Activated gamma-delta T cell treated with anti-CD3 and anti-CD28 coated beads, Interleukin-2, amount 50 U/mL, for 16 hours (primary cell): Measurements from ENCODE around the gene UPF1.
A peak's percentile ranks its signal among the peaks of the same experiment; 100 is the strongest.

Experiments used
- DNase-seq: peaks from one replicate; pipeline ENCODE4 v3.0.0-alpha.2; 2020; ENCODE audit warnings: low read depth

UPF1 gene

DNA sequence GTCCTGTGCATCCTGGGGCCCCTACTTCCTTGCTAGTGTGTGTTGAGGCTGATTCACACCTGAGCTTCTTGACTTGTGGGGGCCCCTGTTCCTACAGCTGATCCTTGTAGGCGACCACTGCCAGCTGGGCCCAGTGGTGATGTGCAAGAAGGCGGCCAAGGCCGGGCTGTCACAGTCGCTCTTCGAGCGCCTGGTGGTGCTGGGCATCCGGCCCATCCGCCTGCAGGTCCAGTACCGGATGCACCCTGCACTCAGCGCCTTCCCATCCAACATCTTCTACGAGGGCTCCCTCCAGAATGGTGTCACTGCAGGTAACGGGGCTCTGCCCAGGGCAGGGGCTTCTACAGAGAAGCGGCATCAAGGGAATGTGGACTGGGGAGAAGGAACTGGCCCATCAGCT, 25.5 kb downstream of the UPF1 start:
- no peak for DNase-seq

DNA sequence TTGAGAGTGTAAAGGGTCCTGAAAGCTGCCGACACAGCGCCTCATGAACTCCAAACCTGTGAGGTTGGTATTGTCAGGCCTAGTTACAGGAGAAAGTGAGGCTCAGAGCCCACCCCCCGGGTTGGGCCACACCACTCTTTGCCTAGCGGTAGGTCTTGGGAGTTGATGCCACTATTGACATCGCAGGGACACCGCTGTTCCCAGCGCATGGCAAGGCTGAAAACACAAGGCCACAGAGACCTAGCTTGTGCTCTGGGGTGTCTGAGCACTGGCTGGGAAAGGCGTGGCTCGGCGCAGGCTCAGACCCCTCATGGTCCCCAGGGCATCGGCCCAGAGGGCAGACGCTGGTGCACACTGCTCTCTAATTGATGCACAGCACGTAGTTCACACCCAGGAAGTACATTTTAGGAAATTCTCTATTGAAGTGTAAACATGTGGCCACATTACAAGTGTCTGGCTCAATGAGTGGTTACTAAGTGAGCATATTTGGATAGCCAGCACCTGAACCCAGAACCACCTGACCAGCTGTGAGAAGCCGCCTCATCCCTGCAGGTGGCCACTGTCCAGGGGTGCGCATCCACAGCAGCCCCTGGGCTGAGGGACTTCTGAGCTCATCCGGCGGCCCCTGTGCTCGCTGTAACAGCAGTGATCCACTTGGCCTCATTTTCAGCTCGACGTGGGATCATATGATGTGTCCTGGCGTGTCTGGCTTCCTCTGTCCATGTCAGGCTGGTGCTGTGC, 27.3 kb downstream of the UPF1 start:
- DNase-seq: no peak

DNA sequence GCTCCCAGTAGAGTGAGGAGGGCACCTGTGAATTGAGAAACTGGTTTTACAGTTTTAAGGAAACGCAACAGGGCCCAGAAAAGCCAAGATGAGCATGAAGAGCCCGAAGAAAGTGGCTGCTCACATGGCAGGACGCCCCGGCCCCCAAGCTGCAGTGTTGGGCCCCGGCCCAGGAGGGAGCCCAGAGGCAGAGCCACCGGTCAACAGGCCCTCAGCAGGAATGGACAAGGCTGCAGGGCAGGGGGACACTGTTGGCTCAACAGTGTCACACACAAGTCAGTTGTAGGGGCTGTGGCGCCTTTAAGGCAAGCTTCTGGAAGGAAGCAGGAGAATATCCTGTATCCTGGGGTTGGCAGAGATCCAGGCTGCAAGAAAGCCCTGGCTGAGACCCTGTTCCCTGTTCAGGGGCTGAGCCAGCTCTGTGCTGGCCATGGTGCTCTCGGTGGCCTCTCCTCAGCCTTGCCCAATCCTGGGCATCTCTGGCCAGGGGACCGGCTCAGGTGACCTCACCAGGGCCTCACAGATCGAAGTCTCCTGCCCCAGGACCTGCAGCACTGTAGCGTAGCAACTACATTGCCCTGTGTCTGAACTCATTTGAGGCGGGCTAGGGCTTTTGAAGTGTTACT, 28.0 kb downstream of the UPF1 start:
- no peak for DNase-seq

DNA sequence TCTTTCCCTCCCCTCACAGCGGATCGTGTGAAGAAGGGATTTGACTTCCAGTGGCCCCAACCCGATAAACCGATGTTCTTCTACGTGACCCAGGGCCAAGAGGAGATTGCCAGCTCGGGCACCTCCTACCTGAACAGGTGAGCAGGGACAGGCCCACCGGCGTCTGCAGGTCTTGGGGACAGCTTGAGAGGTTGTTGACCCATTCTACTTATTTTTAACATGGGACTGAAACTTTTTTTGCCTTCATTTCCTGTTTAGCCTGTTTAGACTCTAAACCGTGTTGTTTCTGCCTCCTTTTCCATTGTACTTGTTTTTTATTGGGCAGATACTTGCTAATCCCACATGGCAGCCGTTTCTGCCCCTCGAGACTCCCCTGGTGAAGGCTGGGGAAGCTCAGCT, 28.5 kb downstream of the UPF1 start:
- DNase-seq: no peak

DNA sequence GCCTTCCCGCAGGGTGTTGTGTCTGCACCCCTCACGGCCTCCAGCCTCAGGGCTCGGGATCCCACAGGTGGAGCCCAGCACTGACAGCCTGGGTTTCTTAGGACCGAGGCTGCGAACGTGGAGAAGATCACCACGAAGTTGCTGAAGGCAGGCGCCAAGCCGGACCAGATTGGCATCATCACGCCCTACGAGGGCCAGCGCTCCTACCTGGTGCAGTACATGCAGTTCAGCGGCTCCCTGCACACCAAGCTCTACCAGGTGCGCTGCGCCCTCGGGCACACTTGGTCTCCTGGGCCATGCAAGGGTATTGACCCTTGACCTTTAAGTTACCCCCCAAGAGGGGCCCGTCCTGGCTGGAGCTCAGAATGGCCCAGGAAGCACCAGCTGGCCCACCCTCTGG, 29.0 kb downstream of the UPF1 start:
- no peak for DNase-seq

DNA sequence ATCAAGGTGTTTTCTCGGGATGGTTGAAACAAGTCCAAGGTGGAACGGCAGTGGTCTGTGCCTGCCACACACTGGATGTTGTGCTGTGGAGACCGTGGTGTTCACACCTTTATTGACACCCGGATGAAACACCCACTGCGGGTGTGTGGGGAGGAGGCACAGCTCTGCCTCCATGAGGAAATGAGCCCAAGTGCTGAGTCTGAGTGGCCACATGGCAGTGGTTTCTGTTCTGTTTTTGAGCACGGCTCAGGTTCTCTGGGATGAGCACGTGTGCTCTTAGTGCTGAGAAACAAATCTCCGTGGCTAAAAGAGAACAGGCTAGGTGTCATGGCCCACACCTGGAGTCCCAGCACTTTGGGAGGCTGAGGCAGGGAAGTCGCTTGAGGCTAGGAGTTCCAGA, 29.5 kb downstream of the UPF1 start:
- no peak for DNase-seq

DNA sequence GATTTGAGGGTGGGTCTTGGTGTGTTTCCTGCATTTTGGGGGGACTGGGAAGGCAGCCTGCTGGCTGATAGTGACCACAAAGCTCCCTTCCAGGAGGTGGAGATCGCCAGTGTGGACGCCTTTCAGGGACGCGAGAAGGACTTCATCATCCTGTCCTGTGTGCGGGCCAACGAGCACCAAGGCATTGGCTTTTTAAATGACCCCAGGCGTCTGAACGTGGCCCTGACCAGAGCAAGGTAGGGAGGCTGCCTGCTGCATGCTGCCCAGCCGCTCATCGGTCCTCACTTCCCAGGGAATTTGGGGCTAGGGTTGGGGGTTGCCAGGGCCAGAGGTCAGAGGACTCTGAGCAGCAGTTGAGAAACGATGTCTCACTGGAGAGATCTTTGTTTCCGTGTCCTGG, 30.2 kb downstream of the UPF1 start:
- no peak for DNase-seq

DNA sequence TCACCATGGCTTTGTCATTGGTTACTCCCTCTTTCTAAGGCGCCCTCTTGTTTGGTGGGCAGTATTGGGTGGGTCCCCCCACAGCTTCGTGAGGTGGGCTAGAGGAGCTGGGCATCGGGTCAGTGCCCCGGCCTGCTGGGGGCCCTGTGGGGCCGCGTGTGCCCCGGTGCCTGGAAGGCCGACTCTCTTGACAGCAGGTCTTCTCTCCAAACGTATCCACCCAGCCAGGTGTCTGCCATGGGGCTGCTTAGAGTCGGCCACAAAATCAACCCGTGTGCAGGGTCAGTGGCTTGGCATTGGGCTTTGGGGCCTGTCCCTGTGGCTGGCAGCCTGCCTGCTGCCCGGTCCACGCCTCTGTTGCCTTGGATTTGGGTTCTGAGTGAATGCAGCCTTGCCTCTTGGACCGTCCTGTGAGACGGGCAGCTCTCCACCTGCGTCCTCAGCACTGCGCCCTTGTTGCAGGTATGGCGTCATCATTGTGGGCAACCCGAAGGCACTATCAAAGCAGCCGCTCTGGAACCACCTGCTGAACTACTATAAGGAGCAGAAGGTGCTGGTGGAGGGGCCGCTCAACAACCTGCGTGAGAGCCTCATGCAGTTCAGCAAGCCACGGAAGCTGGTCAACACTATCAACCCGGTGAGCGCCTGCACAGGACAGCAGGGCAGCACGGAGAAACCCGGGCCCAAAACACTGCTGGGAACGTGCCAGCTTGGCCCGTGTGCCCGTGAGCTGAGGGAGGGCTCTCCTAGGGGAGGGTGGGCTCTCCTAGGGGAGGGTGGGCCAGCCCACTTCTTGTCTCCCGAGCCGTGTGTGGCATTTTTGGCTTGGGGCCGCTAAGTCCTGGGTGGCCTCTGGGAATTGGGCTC, 31.4 kb downstream of the UPF1 start:
- DNase-seq: no peak

DNA sequence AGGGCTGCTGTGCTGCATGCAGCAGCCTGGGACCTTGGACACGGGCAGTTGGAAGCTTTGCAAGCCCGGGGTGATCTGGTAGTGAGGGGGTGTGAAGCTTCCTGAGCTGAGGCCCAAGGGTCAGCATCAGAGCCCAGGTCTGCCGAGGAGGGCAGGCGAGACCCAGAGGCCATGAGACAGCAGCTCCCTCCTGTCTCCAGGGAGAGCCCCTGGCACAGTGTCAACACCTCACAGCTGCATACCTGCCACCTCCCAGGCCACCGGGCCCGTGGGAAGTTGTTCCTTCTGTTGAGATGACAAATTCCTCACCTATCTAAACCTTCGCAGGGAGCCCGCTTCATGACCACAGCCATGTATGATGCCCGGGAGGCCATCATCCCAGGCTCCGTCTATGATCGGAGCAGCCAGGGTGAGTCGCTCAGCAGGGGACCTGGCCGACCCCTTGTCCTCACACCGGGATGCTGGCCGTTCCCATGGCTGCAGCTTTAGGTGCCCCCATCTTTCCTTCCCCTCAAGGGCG, 32.1 kb downstream of the UPF1 start:
- no peak for DNase-seq

DNA sequence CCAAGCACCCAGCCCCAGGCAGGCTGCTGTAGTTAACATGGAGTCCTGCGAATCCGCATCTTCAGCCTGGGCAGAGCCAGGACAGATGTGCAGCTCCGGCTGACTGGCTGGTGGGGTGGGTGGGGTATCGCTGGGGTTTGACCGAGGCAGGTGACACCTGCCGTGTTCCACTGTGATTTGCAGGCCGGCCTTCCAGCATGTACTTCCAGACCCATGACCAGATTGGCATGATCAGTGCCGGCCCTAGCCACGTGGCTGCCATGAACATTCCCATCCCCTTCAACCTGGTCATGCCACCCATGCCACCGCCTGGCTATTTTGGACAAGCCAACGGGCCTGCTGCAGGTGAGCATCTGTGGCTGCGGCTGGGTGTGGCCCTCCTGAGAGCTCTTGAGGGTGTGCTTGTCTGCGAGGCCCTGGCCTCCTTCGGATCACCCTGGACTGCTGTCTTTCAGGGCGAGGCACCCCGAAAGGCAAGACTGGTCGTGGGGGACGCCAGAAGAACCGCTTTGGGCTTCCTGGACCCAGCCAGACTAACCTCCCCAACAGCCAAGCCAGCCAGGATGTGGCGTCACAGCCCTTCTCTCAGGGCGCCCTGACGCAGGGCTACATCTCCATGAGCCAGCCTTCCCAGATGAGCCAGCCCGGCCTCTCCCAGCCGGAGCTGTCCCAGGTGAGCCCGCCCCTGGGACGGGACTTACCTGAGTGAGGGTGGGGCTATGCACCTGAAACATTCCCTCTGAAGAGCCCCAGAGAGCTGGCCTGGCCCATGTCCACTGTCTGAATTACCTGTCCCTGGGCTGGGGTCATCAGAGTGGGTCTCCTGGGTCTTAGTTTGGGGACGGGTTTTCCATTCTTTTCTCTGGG, 33.6 kb downstream of the UPF1 start:
- DNase-seq: no peak

DNA sequence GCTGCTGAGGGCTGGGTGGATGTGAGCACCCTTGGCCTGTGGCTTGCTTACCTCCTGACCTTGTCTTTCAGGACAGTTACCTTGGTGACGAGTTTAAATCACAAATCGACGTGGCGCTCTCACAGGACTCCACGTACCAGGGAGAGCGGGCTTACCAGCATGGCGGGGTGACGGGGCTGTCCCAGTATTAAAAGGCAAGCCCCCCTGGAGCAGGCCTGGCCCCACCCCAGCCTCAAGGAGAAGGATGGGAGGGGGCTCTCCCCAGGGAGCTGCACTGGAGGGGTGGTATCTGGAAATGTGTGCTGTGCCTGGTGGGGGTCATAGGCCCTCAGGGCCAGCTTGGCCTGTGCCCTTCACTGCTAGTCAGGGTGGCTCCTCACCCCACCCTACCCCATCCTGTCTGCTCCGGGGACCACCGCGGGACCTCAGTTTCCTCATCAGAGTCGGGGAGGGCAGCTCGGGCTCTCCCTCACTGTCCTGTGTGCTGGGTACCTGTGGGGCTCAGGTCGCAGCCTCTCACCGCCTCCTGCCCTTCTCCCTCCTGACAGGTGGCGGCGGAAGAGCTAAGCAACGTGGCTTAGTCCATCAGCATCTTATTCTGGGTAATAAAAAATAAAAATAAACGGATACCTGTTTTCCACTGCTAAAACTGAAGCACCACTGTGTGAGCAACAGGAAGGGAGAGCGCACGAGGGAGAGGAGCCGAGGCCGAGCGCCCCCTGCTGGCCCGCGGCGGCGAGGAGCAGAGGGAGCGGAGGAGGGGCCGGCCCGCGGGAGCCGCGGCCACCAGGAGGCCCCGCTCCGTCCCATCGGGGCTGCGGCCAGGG, 34.4 kb downstream of the UPF1 start:
- DNase-seq: peak; percentile 44

DNA sequence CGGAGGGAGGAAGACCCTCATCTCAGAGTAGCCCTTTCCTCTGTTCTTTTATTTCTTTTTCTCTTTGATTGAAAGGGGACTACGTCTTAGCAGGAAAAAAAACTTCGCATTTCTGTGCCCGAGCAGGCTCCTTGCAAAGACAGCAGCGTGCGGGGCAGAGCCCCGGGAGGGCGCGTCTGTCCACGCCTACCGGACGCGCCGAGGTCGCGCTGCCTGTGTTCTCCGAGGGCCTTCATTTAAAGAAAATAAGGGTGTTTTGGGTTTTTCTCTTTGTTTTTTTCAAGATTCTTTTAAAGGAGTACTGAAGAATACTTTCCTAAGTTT, 35.0 kb downstream of the UPF1 start:
- DNase-seq: no peak

DNA sequence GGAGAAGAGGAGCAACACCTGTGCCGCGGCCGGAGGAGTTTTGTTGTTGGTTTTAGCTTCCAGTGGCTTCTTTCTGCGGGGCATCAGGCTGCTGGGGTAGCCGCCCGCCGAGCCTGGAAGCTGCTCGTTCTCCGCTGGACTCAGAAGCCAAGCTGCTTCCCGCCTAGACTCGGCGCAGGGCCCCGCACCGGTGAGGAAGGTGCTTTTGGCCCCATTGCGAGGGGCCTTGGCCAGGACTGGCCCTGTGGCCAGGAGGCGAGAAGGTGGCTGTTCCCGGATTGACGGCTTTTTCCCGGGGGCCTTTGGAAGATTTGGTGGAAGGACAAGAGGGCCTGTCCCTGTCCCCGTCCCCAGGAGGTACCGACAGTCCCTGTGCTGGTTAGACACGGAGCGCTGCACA, 35.4 kb downstream of the UPF1 start:
- DNase-seq: no peak

DNA sequence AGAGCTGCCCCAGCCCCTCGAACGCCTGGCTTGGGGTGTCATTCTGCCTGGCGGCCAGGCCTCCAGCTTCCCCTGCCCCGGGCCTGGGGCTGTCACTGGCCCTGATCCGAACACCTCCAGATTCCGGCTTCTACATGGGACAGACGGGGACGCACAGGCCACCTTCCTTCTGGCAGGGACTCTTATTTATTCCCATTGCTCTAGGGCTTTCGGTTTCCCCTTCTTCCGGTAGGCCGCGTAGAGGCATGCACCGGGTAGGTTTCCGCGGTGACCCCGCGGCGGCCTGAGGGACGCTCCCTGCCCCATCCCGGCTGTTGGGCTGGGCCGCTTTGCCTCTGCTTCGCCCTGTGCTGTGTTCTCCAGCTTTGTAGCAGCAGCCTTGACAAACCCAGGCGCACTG, 36.0 kb downstream of the UPF1 start:
- DNase-seq: no peak

DNA sequence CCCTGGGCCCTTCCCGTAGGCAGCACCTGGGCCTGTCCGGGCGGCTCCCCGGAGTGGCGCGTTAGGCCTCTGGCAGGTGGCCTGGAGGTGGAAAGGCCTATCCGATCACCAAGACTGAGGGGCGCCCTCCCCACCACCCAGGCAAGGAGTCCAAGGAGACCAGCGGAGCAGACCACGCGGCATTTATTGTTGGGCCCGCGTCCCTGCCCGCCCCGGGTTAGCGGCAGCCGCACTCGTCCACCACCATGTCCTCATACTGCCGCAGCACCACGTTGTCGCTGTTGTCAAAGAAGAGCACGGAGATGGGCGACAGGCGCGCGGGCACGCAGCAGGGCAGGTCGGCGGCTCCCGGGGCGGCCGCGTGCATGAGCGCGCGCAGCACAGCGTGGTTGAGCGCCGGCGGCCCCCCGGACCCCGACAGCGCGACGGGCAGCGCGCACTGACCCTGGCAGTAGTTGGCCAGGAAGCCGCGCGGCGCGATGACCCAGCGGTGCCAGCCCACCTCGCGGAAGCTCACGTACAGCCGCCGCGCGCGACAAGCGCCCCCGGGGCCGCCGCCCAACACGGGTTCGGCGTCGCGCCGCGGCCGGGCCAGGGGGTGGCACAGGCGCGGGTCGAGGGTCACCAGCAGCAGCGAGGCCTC, 36.7 kb downstream of the UPF1 start:
- DNase-seq: no peak

DNA sequence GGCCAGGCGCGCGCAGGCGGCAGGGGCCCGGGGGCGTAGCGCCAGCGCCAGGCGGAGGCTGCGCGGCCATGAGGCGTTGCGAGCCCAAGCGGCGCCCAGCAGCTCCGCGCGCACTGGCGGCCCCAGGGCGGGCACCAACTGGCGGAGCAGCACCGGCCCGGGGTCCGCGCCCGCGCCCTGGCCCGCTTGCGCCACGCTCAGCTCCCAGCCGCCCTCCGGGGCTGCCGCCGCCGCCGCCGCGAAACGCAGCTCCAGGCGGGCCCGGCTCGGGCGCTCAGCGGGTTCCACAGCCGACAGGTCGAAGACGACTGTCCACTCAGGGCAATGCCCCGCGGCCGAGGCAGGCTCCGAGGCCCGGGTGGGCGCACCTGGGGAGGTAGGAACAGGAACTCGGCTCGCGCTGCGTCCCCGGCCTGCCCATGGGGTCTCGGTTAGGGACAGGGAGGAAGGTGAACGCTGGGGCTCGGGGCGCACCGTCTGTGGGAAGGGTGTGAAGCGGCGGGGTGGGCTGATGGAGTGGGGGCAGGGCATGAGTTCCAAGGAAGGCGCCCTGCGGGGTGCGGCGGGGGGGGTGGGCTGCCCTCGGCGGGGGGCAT, 37.4 kb downstream of the UPF1 start:
- DNase-seq: no peak

DNA sequence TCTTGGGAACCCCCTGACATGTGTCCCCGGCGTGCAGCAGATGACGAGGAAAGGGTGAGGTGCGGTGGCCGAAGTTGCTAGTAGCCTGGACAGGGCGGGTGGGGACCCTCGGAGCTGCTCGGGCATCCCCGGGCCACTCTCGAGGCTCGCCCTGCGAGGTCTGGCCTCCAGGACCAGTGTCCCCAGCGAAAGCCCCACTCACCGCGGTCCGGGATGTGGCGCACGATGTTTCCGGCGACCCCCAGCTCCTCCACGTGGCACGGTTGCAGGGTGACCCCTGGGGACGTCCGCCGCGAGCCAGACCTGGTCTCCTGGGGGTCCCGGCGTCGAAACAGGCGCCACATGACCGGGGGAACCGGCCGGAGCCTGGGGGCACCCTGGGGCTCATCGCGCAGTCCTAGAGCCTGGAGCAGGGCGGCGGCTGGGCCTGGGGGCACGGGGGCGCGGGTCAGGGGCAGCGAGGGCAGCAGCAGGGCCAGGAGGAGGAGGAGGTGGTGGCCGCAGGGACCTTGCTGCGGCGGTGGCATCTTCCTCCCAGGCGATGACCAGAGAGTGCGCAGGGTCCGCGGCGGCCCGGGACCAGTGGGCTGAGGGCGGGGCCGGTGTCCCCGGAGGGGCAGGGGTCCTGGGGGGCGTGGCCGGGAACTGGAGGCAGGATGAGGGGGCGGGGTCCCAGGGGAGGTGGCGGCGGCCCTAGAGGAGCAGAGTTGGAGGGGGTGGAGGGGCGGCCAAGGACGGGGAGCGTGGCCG, 38.2 kb downstream of the UPF1 start:
- no peak for DNase-seq

DNA sequence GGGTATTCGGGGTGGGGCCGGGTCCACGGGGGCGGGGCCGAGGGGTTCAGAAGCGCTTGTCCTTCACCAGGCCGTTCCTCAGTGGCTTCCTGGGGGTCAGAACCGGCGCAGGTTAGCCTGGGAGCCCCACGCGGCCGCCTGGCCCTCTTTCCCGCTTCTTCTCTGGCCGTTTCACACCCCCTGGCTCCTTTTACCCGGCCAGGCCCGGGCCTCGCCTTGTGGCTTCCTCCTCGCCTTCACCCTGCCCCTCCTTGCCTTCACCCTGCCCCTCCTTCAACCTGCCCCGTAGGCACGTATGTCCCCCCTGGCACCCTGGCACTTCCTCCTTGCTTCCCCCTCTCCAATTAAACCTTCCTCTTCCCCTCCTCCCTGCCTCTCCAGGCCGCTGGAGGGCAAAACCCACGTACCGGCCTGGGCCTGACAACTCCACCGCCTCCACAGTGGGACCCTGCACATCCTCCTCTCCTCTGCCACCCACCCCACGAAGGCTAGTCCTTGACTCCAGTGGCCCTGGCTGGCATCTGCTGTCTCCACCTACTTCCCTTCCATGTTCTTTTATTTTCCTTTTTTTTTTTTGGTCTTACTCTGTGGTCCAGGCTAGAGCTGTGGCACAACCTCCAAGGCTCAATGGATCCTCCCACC, 38.9 kb downstream of the UPF1 start:
- no peak for DNase-seq

DNA sequence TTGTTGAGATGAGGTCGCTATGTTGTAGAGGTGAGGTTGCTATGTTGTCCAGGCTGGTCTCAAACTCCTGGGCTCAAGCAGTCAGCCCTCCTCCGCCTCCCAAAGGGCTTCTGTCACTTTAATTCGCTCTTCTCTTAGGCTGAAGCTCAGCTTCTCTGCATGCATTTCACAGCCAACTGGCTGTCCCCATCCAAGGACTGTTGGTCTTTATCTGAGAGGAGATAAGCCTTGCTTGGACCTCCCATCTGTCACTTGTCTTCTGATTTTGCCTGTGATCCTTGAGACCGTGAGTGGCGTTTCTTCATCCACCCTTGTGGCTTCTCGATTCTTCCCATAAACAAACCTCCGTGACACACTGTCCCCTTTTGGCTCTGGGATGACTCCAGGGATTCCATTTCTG, 39.8 kb downstream of the UPF1 start:
- no peak for DNase-seq
